VCaP (cell line): ENCODE data around the gene BIRC6.
"Not testable (repeated sequence)": the region's sequence is repeated elsewhere in the genome, so short reads cannot be mapped to it uniquely, and the experiment has no call there.

ENCODE experiments used
- H3K27ac ChIP-seq: fragments of 450-650 bp; 2 replicates; pipeline ENCODE4 v1.5.1; 2017
- CTCF ChIP-seq: fragments of 450-650 bp; conservative IDR thresholded peaks from 2 replicates; pipeline ENCODE4 v1.5.1; 2017; ENCODE audit warnings: mild to moderate bottlenecking, moderate library complexity

Gene BIRC6

GRCh38 chr2:32369222-32369621, 12.4 kb downstream of the BIRC6 start:
- no peak for TF ChIP-seq CTCF
- H3K27ac ChIP-seq: no peak overlapping the region

GRCh38 chr2:32370942-32371341, 14.1 kb downstream of the BIRC6 start:
- H3K27ac ChIP-seq: not testable (repeated sequence)

GRCh38 chr2:32372519-32373182, 15.8 kb downstream of the BIRC6 start:
- H3K27ac ChIP-seq: no peak overlapping the region

GRCh38 chr2:32375228-32375892, 18.5 kb downstream of the BIRC6 start:
- TF ChIP-seq CTCF: no peak
- H3K27ac ChIP-seq: no peak overlapping the region

More at GRCh38 chr2:32372519-32373182, 15.8 kb downstream of the BIRC6 start:
- TF ChIP-seq CTCF: no peak

GRCh38 chr2:32376756-32377155, 19.9 kb downstream of the BIRC6 start:
- no peak for TF ChIP-seq CTCF
- no peak overlapping the region for H3K27ac ChIP-seq

GRCh38 chr2:32377928-32378327, 21.1 kb downstream of the BIRC6 start:
- H3K27ac ChIP-seq: no peak overlapping the region
- no peak for TF ChIP-seq CTCF

GRCh38 chr2:32379352-32379751, 22.5 kb downstream of the BIRC6 start:
- TF ChIP-seq CTCF: no peak
- peak overlapping the region; percentile 15 for H3K27ac ChIP-seq

- H3K27ac ChIP-seq: no peak overlapping the region
- TF ChIP-seq CTCF: no peak
Measured at GRCh38 chr2:32383858-32384257, 27.0 kb downstream of the BIRC6 start.
